Mesangial cell (primary cell): ENCODE results near the gene SHQ1. TPM values are rescaled to one million over a fixed set of nuclear protein-coding genes. Genes with fewer than 3 reads are reported as not detected.

ENCODE experiments used
- total RNA-seq: library from RNA; depleted of rRNA; stranded (reverse); fragments of >200 nt; gene quantifications from 2 replicates; pipeline ENCODE4 v1.2.3, GENCODE V29; 2015

Gene SHQ1
- total RNA-seq: 9.4 and 14.0 TPM in 2 replicates

GRCh38 chr3:72847751-72848702, at the start of gene SHQ1:
Gene SHQ1 (minus strand): TSS chr3:72848445. CDS start chr3:72848340, 105 bp downstream.

GRCh38 chr3:72887705-72888545, 39.7 kb upstream of the SHQ1 start, which contains the start of gene GXYLT2:
Gene GXYLT2 (plus strand): TSS chr3:72888046. CDS start chr3:72888234, 188 bp downstream.

Other genes starting within 250 kb of the SHQ1 start
- gene GXYLT2, start 39.6 kb upstream of the SHQ1 start, total RNA-seq: 17.6 and 51.1 TPM in 2 replicates
- gene PPP4R2, start 148.4 kb upstream of the SHQ1 start, total RNA-seq: 21.3 and 21.8 TPM in 2 replicates
- 1.5 and 2.4 TPM in 2 replicates for gene EBLN2, start 213.2 kb upstream of the SHQ1 start, total RNA-seq